ENCODE measurements around the gene TPO.

TPO gene

DNA sequence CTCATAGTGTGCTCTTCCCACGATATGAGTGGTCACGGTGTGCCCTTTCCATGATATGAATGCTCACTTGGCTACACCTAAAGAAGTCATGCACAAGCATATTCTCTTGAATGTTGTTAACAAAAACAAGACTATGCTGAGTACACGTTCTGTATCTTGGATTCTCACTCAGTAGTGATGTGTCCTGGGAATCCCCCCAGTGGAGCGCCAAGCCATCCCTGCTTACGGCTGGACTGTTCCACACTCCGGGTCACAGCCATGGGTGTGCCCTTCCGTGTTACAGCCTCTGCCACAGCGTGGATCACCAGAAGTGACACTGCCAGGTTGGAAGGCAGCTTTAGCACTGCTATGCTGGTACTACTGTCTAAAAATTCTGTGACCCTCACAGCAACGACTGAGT is 59.1 kb downstream of the TPO start:
- Histone ChIP-seq H4K20me1 (ENCODE audit: insufficient read depth, low read length) (no peaks in the 10 kb centered on the region), H3F3A (ENCODE audit: insufficient read depth, low read length) (no peaks in the 10 kb centered on the region), H3K9me3 (replicated peaks; ENCODE audit: insufficient read depth, low read length) (no peaks in the 10 kb centered on the region), H3K4me3 (ENCODE audit: low read length) (no peak overlapping the region), H3K27ac (ENCODE audit: low read length) (no peak overlapping the region), H3K9ac (ENCODE audit: low read length) (no peak overlapping the region), H3K36me3 (replicated peaks; ENCODE audit: insufficient read depth, low read length) (no peaks in the 10 kb centered on the region), H2AFZ (ENCODE audit: low read length) (no peak overlapping the region), H3K4me1 (ENCODE audit: low read length) (no peaks in the 10 kb centered on the region), H3K9me2 (replicated peaks; ENCODE audit: insufficient read depth, low read length) (no peaks in the 10 kb centered on the region), H3K79me2 (ENCODE audit: low read length) (no peaks in the 10 kb centered on the region), H3K4me2 (ENCODE audit: low read depth, low read length) (no peak overlapping the region), H3K27me3 (replicated peaks; ENCODE audit: insufficient read depth, low read length) (no peaks in the 10 kb centered on the region)
- no peak for TF ChIP-seq EZH2 (optimal IDR thresholded peaks at IDR 0.05; ENCODE audit: low read depth, low read length)
- DNase-seq: no peak

- Histone ChIP-seq H3K36me3 (replicated peaks; ENCODE audit: insufficient read depth, low read length) (no peaks in the 10 kb centered on the region), H3K79me2 (ENCODE audit: low read length) (no peaks in the 10 kb centered on the region), H3K9ac (ENCODE audit: low read length) (no peak overlapping the region), H3K4me3 (ENCODE audit: low read length) (no peak overlapping the region), H3K27me3 (replicated peaks; ENCODE audit: insufficient read depth, low read length) (no peaks in the 10 kb centered on the region), H3K4me1 (ENCODE audit: low read length) (no peaks in the 10 kb centered on the region), H3K9me3 (replicated peaks; ENCODE audit: insufficient read depth, low read length) (no peaks in the 10 kb centered on the region), H3K27ac (ENCODE audit: low read length) (no peak overlapping the region), H3K4me2 (ENCODE audit: low read depth, low read length) (no peak overlapping the region), H3F3A (ENCODE audit: insufficient read depth, low read length) (no peaks in the 10 kb centered on the region), H3K9me2 (replicated peaks; ENCODE audit: insufficient read depth, low read length) (no peaks in the 10 kb centered on the region), H4K20me1 (ENCODE audit: insufficient read depth, low read length) (no peaks in the 10 kb centered on the region), H2AFZ (ENCODE audit: low read length) (no peak overlapping the region)
- no peak for TF ChIP-seq EZH2phosphoT487 (IDR thresholded peaks at IDR 0.05; ENCODE audit: low read length)
- no peak for TF ChIP-seq EZH2 (optimal IDR thresholded peaks at IDR 0.05; ENCODE audit: low read depth, low read length)
- TF ChIP-seq CTCF (IDR thresholded peaks at IDR 0.05; ENCODE audit: low read length): no peak
- DNase-seq: no peak
Measured at GRCh38 chr2:1476617-1477195, 63.4 kb downstream of the TPO start.

GRCh38 chr2:1477196-1478040 is 64.2 kb downstream of the TPO start:
- Histone ChIP-seq H3K4me1 (ENCODE audit: low read length) (no peaks in the 10 kb centered on the region), H3F3A (ENCODE audit: insufficient read depth, low read length) (no peaks in the 10 kb centered on the region), H3K27me3 (replicated peaks; ENCODE audit: insufficient read depth, low read length) (no peaks in the 10 kb centered on the region), H3K4me2 (ENCODE audit: low read depth, low read length) (no peak overlapping the region), H3K4me3 (ENCODE audit: low read length) (no peak overlapping the region), H3K36me3 (replicated peaks; ENCODE audit: insufficient read depth, low read length) (no peaks in the 10 kb centered on the region), H4K20me1 (ENCODE audit: insufficient read depth, low read length) (no peaks in the 10 kb centered on the region), H3K9ac (ENCODE audit: low read length) (no peak overlapping the region), H3K9me2 (replicated peaks; ENCODE audit: insufficient read depth, low read length) (no peaks in the 10 kb centered on the region), H3K79me2 (ENCODE audit: low read length) (no peaks in the 10 kb centered on the region), H3K9me3 (replicated peaks; ENCODE audit: insufficient read depth, low read length) (no peaks in the 10 kb centered on the region), H3K27ac (ENCODE audit: low read length) (no peak overlapping the region), H2AFZ (ENCODE audit: low read length) (no peak overlapping the region)
- TF ChIP-seq EZH2phosphoT487 (IDR thresholded peaks at IDR 0.05; ENCODE audit: low read length) (no peak), EZH2 (optimal IDR thresholded peaks at IDR 0.05; ENCODE audit: low read depth, low read length) (no peak), CTCF (IDR thresholded peaks at IDR 0.05; ENCODE audit: low read length) (no peak)
- no peak for DNase-seq

All from MM.1S (cell line).